Measurements from ENCODE around the gene PTPRN2.

The PTPRN2 gene

GRCh38 chr7:157621131-157621681 is 966.4 kb downstream of the PTPRN2 start:
- no peak for TF ChIP-seq CTCF (IDR thresholded peaks at IDR 0.05; ENCODE audit: borderline replicate concordance, insufficient read depth, low read depth, low read length)
- no peak overlapping the region for H3K4me3 ChIP-seq (ENCODE audit: low read depth, low read length)

- TF ChIP-seq CTCF (IDR thresholded peaks at IDR 0.05; ENCODE audit: borderline replicate concordance, insufficient read depth, low read depth, low read length) = no peak
- H3K4me3 ChIP-seq (ENCODE audit: low read depth, low read length) = no peak overlapping the region
Measured at GRCh38 chr7:157620616-157621015, 967.0 kb downstream of the PTPRN2 start.

GRCh38 chr7:157619753-157620525 is 967.7 kb downstream of the PTPRN2 start:
- TF ChIP-seq CTCF (IDR thresholded peaks at IDR 0.05; ENCODE audit: borderline replicate concordance, insufficient read depth, low read depth, low read length) = no peak
- no peak overlapping the region for H3K4me3 ChIP-seq (ENCODE audit: low read depth, low read length)

- H3K4me3 ChIP-seq (ENCODE audit: low read depth, low read length) = no peak overlapping the region
- TF ChIP-seq CTCF (IDR thresholded peaks at IDR 0.05; ENCODE audit: borderline replicate concordance, insufficient read depth, low read depth, low read length) = no peak
Measured at GRCh38 chr7:157618823-157619606, 968.6 kb downstream of the PTPRN2 start.

GRCh38 chr7:157618091-157618726 is 969.4 kb downstream of the PTPRN2 start:
- H3K4me3 ChIP-seq (ENCODE audit: low read depth, low read length) = no peak overlapping the region
- TF ChIP-seq CTCF (IDR thresholded peaks at IDR 0.05; ENCODE audit: borderline replicate concordance, insufficient read depth, low read depth, low read length) = no peak

GRCh38 chr7:157617401-157617800 is 970.2 kb downstream of the PTPRN2 start:
- no peak for TF ChIP-seq CTCF (IDR thresholded peaks at IDR 0.05; ENCODE audit: borderline replicate concordance, insufficient read depth, low read depth, low read length)
- H3K4me3 ChIP-seq (ENCODE audit: low read depth, low read length) = no peak overlapping the region
